Measurements from ENCODE around the gene CDH23.

The CDH23 gene

GRCh38 chr10:71501402-71501801 is 104.7 kb downstream of the CDH23 start:
- no peak for ATAC-seq
- TF ChIP-seq ZNF70 (CRISPR knock-in tag; IDR thresholded peaks at IDR 0.05) (no peak), BACH2 (CRISPR knock-in tag; IDR thresholded peaks at IDR 0.05; ENCODE audit: borderline replicate concordance) (no peak), ISL1 (CRISPR knock-in tag; IDR thresholded peaks at IDR 0.05) (no peak), ARNTL (CRISPR knock-in tag; IDR thresholded peaks at IDR 0.05; ENCODE audit: borderline replicate concordance, low read depth) (no peak), GLIS3 (CRISPR knock-in tag; IDR thresholded peaks at IDR 0.05) (no peak), ZNF565 (CRISPR knock-in tag; conservative IDR thresholded peaks at IDR 0.05; ENCODE audit: low read depth) (no peak), RARB (CRISPR knock-in tag; IDR thresholded peaks at IDR 0.05) (no peak), SNAI2 (CRISPR knock-in tag; IDR thresholded peaks at IDR 0.05) (no peak)
- TF ChIP-seq, protein P1, sequence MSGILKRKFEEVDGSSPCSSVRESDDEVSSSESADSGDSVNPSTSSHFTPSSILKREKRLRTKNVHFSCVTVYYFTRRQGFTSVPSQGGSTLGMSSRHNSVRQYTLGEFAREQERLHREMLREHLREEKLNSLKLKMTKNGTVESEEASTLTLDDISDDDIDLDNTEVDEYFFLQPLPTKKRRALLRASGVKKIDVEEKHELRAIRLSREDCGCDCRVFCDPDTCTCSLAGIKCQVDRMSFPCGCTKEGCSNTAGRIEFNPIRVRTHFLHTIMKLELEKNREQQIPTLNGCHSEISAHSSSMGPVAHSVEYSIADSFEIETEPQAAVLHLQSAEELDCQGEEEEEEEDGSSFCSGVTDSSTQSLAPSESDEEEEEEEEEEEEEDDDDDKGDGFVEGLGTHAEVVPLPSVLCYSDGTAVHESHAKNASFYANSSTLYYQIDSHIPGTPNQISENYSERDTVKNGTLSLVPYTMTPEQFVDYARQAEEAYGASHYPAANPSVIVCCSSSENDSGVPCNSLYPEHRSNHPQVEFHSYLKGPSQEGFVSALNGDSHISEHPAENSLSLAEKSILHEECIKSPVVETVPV (CRISPR knock-in tag; IDR thresholded peaks at IDR 0.05): no peak
- TF ChIP-seq, protein P2, sequence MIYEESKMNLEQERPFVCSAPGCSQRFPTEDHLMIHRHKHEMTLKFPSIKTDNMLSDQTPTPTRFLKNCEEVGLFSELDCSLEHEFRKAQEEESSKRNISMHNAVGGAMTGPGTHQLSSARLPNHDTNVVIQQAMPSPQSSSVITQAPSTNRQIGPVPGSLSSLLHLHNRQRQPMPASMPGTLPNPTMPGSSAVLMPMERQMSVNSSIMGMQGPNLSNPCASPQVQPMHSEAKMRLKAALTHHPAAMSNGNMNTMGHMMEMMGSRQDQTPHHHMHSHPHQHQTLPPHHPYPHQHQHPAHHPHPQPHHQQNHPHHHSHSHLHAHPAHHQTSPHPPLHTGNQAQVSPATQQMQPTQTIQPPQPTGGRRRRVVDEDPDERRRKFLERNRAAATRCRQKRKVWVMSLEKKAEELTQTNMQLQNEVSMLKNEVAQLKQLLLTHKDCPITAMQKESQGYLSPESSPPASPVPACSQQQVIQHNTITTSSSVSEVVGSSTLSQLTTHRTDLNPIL (CRISPR knock-in tag; IDR thresholded peaks at IDR 0.05; ENCODE audit: low read depth): no peak
- TF ChIP-seq, protein P3, sequence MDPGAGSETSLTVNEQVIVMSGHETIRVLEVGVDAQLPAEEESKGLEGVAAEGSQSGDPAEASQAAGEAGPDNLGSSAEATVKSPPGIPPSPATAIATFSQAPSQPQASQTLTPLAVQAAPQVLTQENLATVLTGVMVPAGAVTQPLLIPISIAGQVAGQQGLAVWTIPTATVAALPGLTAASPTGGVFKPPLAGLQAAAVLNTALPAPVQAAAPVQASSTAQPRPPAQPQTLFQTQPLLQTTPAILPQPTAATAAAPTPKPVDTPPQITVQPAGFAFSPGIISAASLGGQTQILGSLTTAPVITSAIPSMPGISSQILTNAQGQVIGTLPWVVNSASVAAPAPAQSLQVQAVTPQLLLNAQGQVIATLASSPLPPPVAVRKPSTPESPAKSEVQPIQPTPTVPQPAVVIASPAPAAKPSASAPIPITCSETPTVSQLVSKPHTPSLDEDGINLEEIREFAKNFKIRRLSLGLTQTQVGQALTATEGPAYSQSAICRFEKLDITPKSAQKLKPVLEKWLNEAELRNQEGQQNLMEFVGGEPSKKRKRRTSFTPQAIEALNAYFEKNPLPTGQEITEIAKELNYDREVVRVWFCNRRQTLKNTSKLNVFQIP (CRISPR knock-in tag; IDR thresholded peaks at IDR 0.05; ENCODE audit: borderline replicate concordance, low read depth): no peak

DNA sequence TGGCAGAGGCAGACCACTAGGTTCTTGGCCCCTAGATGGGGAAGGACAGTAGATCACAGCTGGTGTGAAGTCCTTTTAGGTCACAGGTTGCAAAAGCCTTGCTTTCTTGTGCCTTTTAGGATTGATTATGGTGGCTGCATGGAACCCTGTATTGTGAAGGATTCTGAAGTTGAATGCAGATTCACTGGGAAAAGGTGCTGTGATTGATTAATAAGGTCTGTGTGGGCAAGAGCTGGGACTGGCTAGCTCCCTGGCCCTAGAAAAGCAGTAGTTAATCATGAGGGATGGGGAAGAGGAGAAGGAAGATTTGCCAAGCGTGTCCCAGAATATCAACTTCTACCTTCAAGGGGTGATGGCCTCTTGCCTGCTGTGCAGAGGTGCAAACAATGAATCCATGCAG is 105.5 kb downstream of the CDH23 start:
- TF ChIP-seq ZNF70 (CRISPR knock-in tag; IDR thresholded peaks at IDR 0.05) (no peak), OSR1 (CRISPR knock-in tag; IDR thresholded peaks at IDR 0.05) (no peak)

DNA sequence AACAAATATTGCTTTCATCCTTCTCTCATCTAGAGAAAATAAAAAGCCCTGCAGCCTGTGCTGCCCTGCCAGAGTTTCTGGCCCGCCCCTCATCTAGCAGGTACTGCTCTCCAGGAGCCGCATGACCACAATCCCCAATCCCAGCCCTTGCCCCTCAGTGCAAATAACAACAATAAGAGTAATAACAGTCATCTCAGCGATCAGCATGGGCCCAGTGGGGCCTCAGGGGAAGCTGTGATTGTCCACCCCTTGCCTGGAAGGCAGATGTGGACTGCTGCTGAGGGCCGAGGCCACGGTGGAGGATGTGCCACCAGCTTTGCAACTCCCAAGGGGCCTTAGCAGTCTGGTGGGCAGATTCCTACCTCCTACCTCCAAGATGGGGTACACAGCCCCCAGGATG is 106.1 kb downstream of the CDH23 start:
- TF ChIP-seq RARB (CRISPR knock-in tag; IDR thresholded peaks at IDR 0.05): no peak
- TF ChIP-seq TSHZ2 (CRISPR knock-in tag; IDR thresholded peaks at IDR 0.05): no peak
- no peak for TF ChIP-seq PATZ1 (CRISPR knock-in tag; IDR thresholded peaks at IDR 0.05; ENCODE audit: borderline replicate concordance)
- TF ChIP-seq CSDC2 (CRISPR knock-in tag; IDR thresholded peaks at IDR 0.05): no peak
- no peak for TF ChIP-seq GLIS3 (CRISPR knock-in tag; IDR thresholded peaks at IDR 0.05)
- TF ChIP-seq, protein P2 (CRISPR knock-in tag; IDR thresholded peaks at IDR 0.05; ENCODE audit: low read depth): no peak
- ATAC-seq: no peak

More for the DNA sequence above, 105.5 kb downstream of the CDH23 start:
- ATAC-seq: no peak

DNA sequence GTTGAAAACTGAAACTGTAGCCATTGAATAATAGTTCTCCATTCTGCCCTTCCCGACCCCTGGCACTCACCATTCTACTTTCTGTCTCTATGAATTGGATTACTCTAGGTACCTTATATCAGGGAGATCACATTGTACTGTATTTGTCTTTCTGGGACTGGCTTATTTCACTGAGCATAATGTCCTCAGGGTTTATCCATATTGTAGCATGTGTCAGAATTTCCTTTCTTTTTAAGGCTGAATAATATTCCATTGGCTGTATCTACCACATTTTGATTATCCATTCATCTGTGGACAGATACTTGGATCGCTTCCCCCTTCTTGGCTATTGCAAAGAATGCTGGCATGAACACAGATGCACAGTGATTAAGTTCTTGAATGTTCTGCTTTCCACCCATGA is 107.4 kb downstream of the CDH23 start:
- TF ChIP-seq GLIS3 (CRISPR knock-in tag; IDR thresholded peaks at IDR 0.05): no peak
- TF ChIP-seq RARB (CRISPR knock-in tag; IDR thresholded peaks at IDR 0.05): no peak
- no peak for TF ChIP-seq ESRRG (CRISPR knock-in tag; IDR thresholded peaks at IDR 0.05)
- no peak for TF ChIP-seq ZNF8 (CRISPR knock-in tag; IDR thresholded peaks at IDR 0.05)
- TF ChIP-seq ZNF70 (CRISPR knock-in tag; IDR thresholded peaks at IDR 0.05): no peak
- TF ChIP-seq ZNF565 (CRISPR knock-in tag; conservative IDR thresholded peaks at IDR 0.05; ENCODE audit: low read depth): no peak
- ATAC-seq: no peak
